ENCODE measurements around the gene INSIG1.

DNA sequence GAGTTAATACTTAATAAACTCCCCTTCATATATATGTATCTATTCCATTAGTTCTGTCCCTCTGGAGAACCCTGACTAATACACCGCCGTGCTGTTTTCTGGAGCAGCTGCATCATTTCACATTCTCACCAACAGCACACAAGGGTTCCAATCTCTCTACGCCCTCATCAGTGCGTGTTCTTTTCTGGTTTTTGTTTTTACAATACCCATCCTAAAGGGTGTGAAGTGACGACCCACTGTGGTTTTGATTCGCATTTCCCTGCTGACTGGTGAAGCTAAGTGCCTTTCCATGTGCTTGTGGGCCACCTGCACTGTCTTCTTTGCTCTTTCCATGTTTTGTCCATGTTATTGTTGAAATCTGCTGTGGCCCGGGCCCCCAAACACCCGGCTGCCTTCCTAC lies 11.0 kb upstream of the INSIG1 start:
- TF ChIP-seq, protein P1, sequence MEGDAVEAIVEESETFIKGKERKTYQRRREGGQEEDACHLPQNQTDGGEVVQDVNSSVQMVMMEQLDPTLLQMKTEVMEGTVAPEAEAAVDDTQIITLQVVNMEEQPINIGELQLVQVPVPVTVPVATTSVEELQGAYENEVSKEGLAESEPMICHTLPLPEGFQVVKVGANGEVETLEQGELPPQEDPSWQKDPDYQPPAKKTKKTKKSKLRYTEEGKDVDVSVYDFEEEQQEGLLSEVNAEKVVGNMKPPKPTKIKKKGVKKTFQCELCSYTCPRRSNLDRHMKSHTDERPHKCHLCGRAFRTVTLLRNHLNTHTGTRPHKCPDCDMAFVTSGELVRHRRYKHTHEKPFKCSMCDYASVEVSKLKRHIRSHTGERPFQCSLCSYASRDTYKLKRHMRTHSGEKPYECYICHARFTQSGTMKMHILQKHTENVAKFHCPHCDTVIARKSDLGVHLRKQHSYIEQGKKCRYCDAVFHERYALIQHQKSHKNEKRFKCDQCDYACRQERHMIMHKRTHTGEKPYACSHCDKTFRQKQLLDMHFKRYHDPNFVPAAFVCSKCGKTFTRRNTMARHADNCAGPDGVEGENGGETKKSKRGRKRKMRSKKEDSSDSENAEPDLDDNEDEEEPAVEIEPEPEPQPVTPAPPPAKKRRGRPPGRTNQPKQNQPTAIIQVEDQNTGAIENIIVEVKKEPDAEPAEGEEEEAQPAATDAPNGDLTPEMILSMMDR (conservative IDR thresholded peaks at IDR 0.05; ENCODE audit: low read length): no peak
- no peak for TF ChIP-seq EZH2phosphoT487 (IDR thresholded peaks at IDR 0.05; ENCODE audit: borderline replicate concordance)

Data from Loucy (cell line).